A673 (cell line): ENCODE data around the gene GPR26.

Source experiments
- CTCF ChIP-seq: fragments of 300-800, 200-600 bp; sonication (generic); conservative IDR thresholded peaks from 2 replicates; pipeline ENCODE4 v1.5.1; 2017; ENCODE audit warnings: low read depth, mild to moderate bottlenecking, antibody characterized with exemption, low read length, moderate library complexity, mixed read lengths
- EZH2 ChIP-seq: fragments of 200-600 bp; sonication (generic); IDR thresholded peaks from 2 replicates; pipeline ENCODE4 v1.6.1; 2017; ENCODE audit warnings: borderline replicate concordance, low read depth, mild to moderate bottlenecking, mixed read lengths, antibody characterized with exemption, low read length; ENCODE audit not compliant: poor library complexity, severe bottlenecking

DNA sequence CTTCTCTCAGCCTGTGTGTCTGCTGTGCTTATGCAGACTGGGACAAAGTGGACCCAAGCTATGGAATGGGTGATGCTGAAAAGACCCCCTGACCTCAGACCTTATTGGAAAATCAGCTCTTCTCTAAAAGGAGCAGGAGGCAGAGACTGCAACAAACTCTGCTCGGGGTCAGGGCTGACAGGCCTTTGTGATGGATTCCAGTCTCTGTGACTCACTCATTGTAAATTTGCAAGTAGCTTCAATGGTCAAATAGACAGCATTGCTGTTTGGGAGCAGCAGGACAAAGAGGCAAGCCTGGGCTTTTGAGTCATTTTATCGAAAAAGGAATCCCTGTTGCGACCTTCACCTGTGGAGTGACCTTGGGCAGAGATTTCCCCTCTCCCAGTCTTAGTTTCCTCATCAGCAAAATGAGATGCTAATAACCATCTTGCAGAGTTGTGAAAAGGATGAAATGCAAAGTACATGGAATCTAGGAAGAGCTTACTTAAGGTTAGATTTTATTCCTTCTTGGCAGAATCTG is 26.1 kb upstream of the GPR26 start:
- TF ChIP-seq CTCF, result no peak
- no peak for TF ChIP-seq EZH2
